PC-3 (cell line): ENCODE data around the gene NUDT8. TPM values are rescaled to one million over a fixed set of nuclear protein-coding genes. Genes with fewer than 3 reads are reported as not detected.

Source experiments
- ATAC-seq: fragments of 200-7000 bp; cut with Tn5 transposase; 2 replicates; pipeline ENCODE4 v1.9.1; 2020; ENCODE audit warnings: mild to moderate bottlenecking, moderate library complexity
- BruUV-seq: library from RNA; stranded (reverse); fragments of 400-500 nt; replicated peaks from 2 replicates; lab custom pipeline; 2021; lab: Mats Ljungman, UMichigan
- CTCF ChIA-PET: fragments of 300-600 bp; sonication (Branson Sonifier 250); formaldehyde crosslinking; loops from one replicate; lab custom pipeline; 2022; ENCODE audit warnings: antibody characterized with exemption; lab: Charles Lee
- POLR2A ChIA-PET: fragments of 300-600 bp; sonication (Branson Sonifier 250); formaldehyde crosslinking; loops from one replicate; lab custom pipeline; 2022; ENCODE audit warnings: antibody characterized with exemption; ENCODE audit not compliant: unreplicated experiment; lab: Charles Lee
- DNase-seq: peaks from one replicate; pipeline ENCODE4 v3.0.0-alpha.2; 2015
- H2AFZ ChIP-seq: fragments of 300-600 bp; sonication (generic); 2 replicates; pipeline ENCODE4 v1.6.0; 2016; ENCODE audit warnings: antibody characterized with exemption, low read length
- H3F3A ChIP-seq: fragments of 300-600 bp; sonication (generic); one replicate; pipeline ENCODE4 v1.6.0; 2017; ENCODE audit warnings: antibody characterized with exemption, low read length, control low read depth, mild to moderate bottlenecking; ENCODE audit not compliant: unreplicated experiment
- H3K27ac ChIP-seq: fragments of 300-600 bp; sonication (generic); 2 replicates; pipeline ENCODE4 v1.5.1; 2016; ENCODE audit warnings: mild to moderate bottlenecking, low read length
- H3K27me3 ChIP-seq: fragments of 300-600 bp; sonication (generic); 2 replicates; pipeline ENCODE4 v1.6.1; 2016; ENCODE audit warnings: low read length, mixed read lengths
- H3K36me3 ChIP-seq: fragments of 300-600 bp; sonication (generic); 2 replicates; pipeline ENCODE4 v1.6.1; 2016; ENCODE audit warnings: low read depth, mixed run types, low read length, mixed read lengths
- H3K4me1 ChIP-seq: fragments of 300-600 bp; sonication (generic); 2 replicates; pipeline ENCODE4 v1.5.1; 2016; ENCODE audit warnings: low read length; ENCODE audit not compliant: insufficient read depth
- H3K4me2 ChIP-seq: fragments of 300-600 bp; sonication (generic); 2 replicates; pipeline ENCODE4 v1.6.0; 2016; ENCODE audit warnings: low read length
- H3K4me3 ChIP-seq: fragments of 300-600 bp; sonication (generic); 2 replicates; pipeline ENCODE4 v1.5.1; 2016; ENCODE audit warnings: mild to moderate bottlenecking, low read length, mixed read lengths
- H3K79me2 ChIP-seq: fragments of 300-600 bp; sonication (generic); 2 replicates; pipeline ENCODE4 v1.6.1; 2017; ENCODE audit warnings: low read length, mixed read lengths
- H3K9ac ChIP-seq: fragments of 300-600 bp; sonication (generic); 2 replicates; pipeline ENCODE4 v1.6.0; 2016; ENCODE audit warnings: mild to moderate bottlenecking, low read length
- H3K9me2 ChIP-seq: fragments of 300-600 bp; sonication (generic); replicated peaks from 2 replicates; pipeline ENCODE4 v1.6.1; 2016; ENCODE audit warnings: mixed run types, low read length, mixed read lengths
- H3K9me3 ChIP-seq: fragments of 300-600 bp; sonication (generic); 2 replicates; pipeline ENCODE4 v1.6.1; 2016; ENCODE audit warnings: low read length, mixed read lengths
- H4K20me1 ChIP-seq: fragments of 300-600 bp; sonication (generic); 2 replicates; pipeline ENCODE4 v1.6.1; 2016; ENCODE audit warnings: low read length, mixed read lengths
- EZH2 ChIP-seq: fragments of 300-600 bp; sonication (generic); IDR thresholded peaks from one replicate; pipeline ENCODE4 v1.6.1; 2017; ENCODE audit warnings: antibody characterized with exemption, mild to moderate bottlenecking, low read length; ENCODE audit not compliant: unreplicated experiment
- EZH2phosphoT487 ChIP-seq: fragments of 300-600 bp; sonication (generic); IDR thresholded peaks from 2 replicates; pipeline ENCODE4 v1.6.1; 2018; ENCODE audit warnings: mild to moderate bottlenecking, antibody characterized with exemption, low read length, borderline replicate concordance
- intact Hi-C: fragments of 100-400 bp; cut with micrococcal nuclease; formaldehyde crosslinking; loops from 2 replicates; pipeline ENCODE4 v1.9.0; 2023
- total RNA-seq: library from RNA; depleted of rRNA; stranded (reverse); fragments of >200 nt; gene quantifications from 2 replicates; pipeline ENCODE4 v1.2.3, GENCODE V29; 2014
- TF ChIP-seq, protein P1 (sequence below): fragments of 300-600 bp; sonication (generic); conservative IDR thresholded peaks from 2 replicates; pipeline ENCODE4 v1.5.1; 2017; ENCODE audit warnings: antibody characterized with exemption, low read depth, mild to moderate bottlenecking, low read length

NUDT8 gene
- total RNA-seq, 1 experiment from 2014 or later: 50.6 TPM

DNA sequence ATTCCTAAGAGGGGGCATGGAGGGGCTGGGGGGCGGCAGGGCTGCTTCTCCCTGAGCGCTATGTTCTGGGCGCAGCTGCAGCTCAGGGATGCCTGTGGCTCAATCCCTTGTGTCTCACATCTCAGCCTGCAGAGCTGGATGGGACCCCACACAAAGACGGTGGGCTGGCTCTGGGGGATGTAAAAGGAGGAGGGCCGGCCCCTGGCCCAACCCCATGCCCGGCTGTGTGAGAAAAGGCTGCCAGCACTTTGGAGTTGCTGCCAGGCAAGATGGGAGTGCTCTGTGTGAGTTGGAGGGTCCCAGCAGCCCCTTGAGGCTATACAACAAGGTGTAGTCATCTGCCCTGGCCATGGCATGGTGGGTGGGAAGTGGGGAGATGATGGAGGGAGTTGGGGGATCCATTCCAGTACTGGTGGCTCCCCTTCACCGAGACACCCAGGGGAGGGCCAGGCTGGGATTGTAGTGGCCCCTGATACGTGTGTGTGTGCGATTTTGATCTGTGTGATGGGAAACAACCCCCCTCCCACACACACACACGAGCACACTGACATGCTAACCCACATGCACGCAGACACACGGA is 11.1 kb upstream of the NUDT8 start:
- CTCF ChIA-PET: interaction anchor here (1.2 kb wide), 1 partner anchor 11 kb away, joined by 4 read pairs; the partner anchor contains the start of gene NUDT8
- no peaks in the 10 kb centered on the region for H4K20me1 ChIP-seq
- intact Hi-C loops: no loop called here

DNA sequence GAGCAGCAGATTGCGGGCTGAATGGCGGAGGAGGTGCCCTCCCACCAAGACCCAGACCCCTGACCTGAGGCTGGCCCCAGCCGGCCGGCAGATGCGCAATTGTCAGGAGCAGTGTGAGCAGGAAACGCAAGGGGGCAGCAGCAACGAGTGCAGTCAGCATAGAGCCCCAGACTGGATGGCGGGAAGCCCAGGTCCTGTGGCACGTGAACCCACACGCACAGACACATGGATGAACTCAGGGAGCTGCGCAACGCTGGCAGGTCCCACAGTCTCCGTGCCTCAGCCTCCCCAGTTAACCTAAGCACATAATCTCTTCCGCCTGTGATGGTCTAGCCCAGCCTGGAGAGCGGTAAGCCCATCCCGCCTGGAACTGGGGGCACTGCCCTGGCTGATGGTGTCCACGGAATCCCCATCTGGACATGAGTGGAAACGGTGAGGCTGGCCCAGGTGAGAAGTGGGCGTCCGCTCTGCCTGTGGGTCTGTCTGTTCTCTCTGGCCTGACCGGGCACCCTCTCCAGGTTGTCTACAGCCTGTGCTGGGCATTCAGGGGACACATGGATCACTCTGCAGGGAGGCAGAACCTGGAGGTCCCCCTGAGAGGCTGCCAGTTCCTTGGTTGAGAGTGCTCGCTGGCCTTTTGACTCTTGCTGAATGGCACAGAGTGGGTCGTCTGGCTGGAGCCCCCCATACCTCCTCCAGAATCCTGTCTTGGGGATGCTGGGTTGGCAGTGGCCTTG is 10.5 kb upstream of the NUDT8 start:
- no peak for TF ChIP-seq EZH2
- TF ChIP-seq EZH2phosphoT487: no peak
- TF ChIP-seq, protein P1, sequence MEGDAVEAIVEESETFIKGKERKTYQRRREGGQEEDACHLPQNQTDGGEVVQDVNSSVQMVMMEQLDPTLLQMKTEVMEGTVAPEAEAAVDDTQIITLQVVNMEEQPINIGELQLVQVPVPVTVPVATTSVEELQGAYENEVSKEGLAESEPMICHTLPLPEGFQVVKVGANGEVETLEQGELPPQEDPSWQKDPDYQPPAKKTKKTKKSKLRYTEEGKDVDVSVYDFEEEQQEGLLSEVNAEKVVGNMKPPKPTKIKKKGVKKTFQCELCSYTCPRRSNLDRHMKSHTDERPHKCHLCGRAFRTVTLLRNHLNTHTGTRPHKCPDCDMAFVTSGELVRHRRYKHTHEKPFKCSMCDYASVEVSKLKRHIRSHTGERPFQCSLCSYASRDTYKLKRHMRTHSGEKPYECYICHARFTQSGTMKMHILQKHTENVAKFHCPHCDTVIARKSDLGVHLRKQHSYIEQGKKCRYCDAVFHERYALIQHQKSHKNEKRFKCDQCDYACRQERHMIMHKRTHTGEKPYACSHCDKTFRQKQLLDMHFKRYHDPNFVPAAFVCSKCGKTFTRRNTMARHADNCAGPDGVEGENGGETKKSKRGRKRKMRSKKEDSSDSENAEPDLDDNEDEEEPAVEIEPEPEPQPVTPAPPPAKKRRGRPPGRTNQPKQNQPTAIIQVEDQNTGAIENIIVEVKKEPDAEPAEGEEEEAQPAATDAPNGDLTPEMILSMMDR: peak; percentile 79
- ATAC-seq: peak; percentile 79
- no peak overlapping the region for H3K9ac ChIP-seq
- H2AFZ ChIP-seq: no peak overlapping the region
- H3K27ac ChIP-seq: no peak overlapping the region
- H3K9me3 ChIP-seq: no peaks in the 10 kb centered on the region
- intact Hi-C loops: no loop called here
- H3K36me3 ChIP-seq: no peaks in the 10 kb centered on the region
- H3K27me3 ChIP-seq: no peaks in the 10 kb centered on the region
- peak; percentile 57 for DNase-seq
- no peaks in the 10 kb centered on the region for H3K9me2 ChIP-seq
- H3K4me2 ChIP-seq: no peak overlapping the region
- no peaks in the 10 kb centered on the region for H3K79me2 ChIP-seq
- H3F3A ChIP-seq: no peaks in the 10 kb centered on the region
- ChIA-PET POLR2A (no interaction called here), CTCF (interaction anchor here (1.2 kb wide), 1 partner anchor 10 kb away, joined by 4 read pairs; the partner anchor contains the start of gene NUDT8)
- no peaks in the 10 kb centered on the region for H3K4me1 ChIP-seq
- BruUV-seq: no TSS peak
- H3K4me3 ChIP-seq: no peak overlapping the region
- no peaks in the 10 kb centered on the region for H4K20me1 ChIP-seq

More for the DNA sequence above, 11.1 kb upstream of the NUDT8 start:
- H2AFZ ChIP-seq: no peak overlapping the region
- H3F3A ChIP-seq: no peaks in the 10 kb centered on the region
- DNase-seq (no peak), ATAC-seq (no peak)
- POLR2A ChIA-PET: no interaction called here
- H3K4me3 ChIP-seq: no peak overlapping the region
- no peaks in the 10 kb centered on the region for H3K9me2 ChIP-seq
- no peaks in the 10 kb centered on the region for H3K79me2 ChIP-seq
- no peaks in the 10 kb centered on the region for H3K27me3 ChIP-seq
- no peak for TF ChIP-seq EZH2phosphoT487
- TF ChIP-seq EZH2: no peak
- TF ChIP-seq, protein P1: no peak
- no TSS peak for BruUV-seq
- no peak overlapping the region for H3K9ac ChIP-seq
- no peaks in the 10 kb centered on the region for H3K9me3 ChIP-seq
- H3K4me2 ChIP-seq: no peak overlapping the region
- no peak overlapping the region for H3K27ac ChIP-seq
- no peaks in the 10 kb centered on the region for H3K36me3 ChIP-seq
- no peaks in the 10 kb centered on the region for H3K4me1 ChIP-seq

DNA sequence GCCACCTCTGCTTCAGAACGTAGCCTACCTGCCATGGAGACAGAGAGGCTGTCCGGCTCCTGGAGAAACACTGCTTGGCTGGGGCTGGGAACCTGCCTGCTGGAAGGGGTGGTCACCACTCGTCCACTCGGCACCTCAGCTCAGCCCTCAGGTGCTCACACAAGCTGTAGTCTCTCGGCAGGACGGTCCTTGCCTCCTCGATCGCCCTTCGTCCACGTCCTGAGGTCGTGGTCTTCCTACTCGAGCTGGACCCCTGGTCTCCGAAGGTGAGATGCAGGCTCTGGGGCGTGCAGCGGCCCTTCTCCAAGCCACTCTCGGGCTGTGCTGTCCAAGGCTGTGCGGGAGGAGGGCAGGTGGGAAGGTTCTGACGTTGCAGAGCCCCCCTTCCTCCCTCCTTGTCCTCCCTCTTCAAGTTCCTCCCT is 9.7 kb upstream of the NUDT8 start, which contains the start of gene TBX10:
TBX10 (minus strand) TSS at position 326 of the 422 bp plus-strand sequence; CDS start at position 35, 291 bp downstream.
- H3K4me2 ChIP-seq: no peak within 1 kb of the TSS
- no peaks in the 10 kb centered on the region for H3F3A ChIP-seq
- H3K9me2 ChIP-seq: no peaks in the 10 kb centered on the region
- TF ChIP-seq, protein P1: no peak
- TF ChIP-seq EZH2phosphoT487 (no peak), EZH2 (no peak)
- CTCF ChIA-PET: no interaction called here
- H2AFZ ChIP-seq: no peak within 1 kb of the TSS
- ATAC-seq (no peak), DNase-seq (no peak)
- intact Hi-C loops: no loop called here
- H3K9ac ChIP-seq: no peak within 1 kb of the TSS
- no peak within 1 kb of the TSS for H3K4me3 ChIP-seq
- no peaks in the 10 kb centered on the region for H3K4me1 ChIP-seq
- H4K20me1 ChIP-seq: no peaks in the 10 kb centered on the region
- no TSS peak for BruUV-seq
- no peaks in the 10 kb centered on the region for H3K9me3 ChIP-seq
- no peaks in the 10 kb centered on the region for H3K36me3 ChIP-seq
- no peak within 1 kb of the TSS for H3K27ac ChIP-seq
- H3K27me3 ChIP-seq: no peaks in the 10 kb centered on the region
- POLR2A ChIA-PET: no interaction called here
- no peaks in the 10 kb centered on the region for H3K79me2 ChIP-seq
